Endothelial cell of umbilical vein (primary cell): ENCODE data around the gene GTPBP4. TPM values are rescaled to one million over a fixed set of nuclear protein-coding genes. Genes with fewer than 3 reads are reported as not detected.

Source experiments
- BruUV-seq: library from RNA; stranded (reverse); fragments of 400-500 nt; replicated peaks from 2 replicates; lab custom pipeline; 2021; lab: Mats Ljungman, UMichigan
- CTCF ChIA-PET: fragments of 300-600, 350-600 bp; sonication (Branson Sonifier 250); formaldehyde crosslinking; loops from one replicate; lab custom pipeline; 2021; ENCODE audit warnings: antibody characterized with exemption, inconsistent platforms; lab: Charles Lee
- POLR2A ChIA-PET: fragments of 300-600, 350-600 bp; sonication (Branson Sonifier 250); formaldehyde crosslinking; loops from one replicate; lab custom pipeline; 2021; ENCODE audit warnings: antibody characterized with exemption, inconsistent platforms; lab: Charles Lee
- DNase-seq: peaks from one replicate; pipeline ENCODE4 v3.0.0-alpha.2; 2011; ENCODE audit warnings: low read depth, low spot score
- FAIRE-seq: peaks from 2 replicates; lab custom pipeline; 2011; peaks lifted over from hg19 to GRCh38; lab: Jason Lieb, UNC
- H2AFZ ChIP-seq: 2 replicates; pipeline ENCODE4 v1.6.0; 2012; ENCODE audit warnings: low read depth, low read length, control low read depth, inconsistent platforms
- H3K27ac ChIP-seq: 2 replicates; pipeline ENCODE4 v1.5.1; 2011; ENCODE audit warnings: low read depth, mild to moderate bottlenecking, control low read depth, low read length, moderate library complexity; ENCODE audit not compliant: insufficient read depth
- H3K27me3 ChIP-seq, 2 experiments: 2 replicates each; pipeline versions ENCODE4 v1.6.0 to v1.6.1; 2011; ENCODE audit warnings: low read length in 2 of 2, mixed read lengths in 1 of 2; ENCODE audit not compliant: control insufficient read depth in 2 of 2, insufficient read depth in 2 of 2
- H3K36me3 ChIP-seq, 2 experiments: 2 replicates in 1 of 2; 3 replicates in 1 of 2; pipeline ENCODE4 v1.5.1; 2011; ENCODE audit warnings: low read length in 2 of 2, mild to moderate bottlenecking in 1 of 2, moderate library complexity in 1 of 2; ENCODE audit not compliant: control insufficient read depth in 2 of 2, insufficient read depth in 2 of 2; ENCODE audit errors: extremely low read depth in 1 of 2
- H3K4me1 ChIP-seq: 3 replicates; pipeline ENCODE4 v1.5.1; 2011; ENCODE audit warnings: mild to moderate bottlenecking, low read length; ENCODE audit not compliant: control insufficient read depth, insufficient read depth; ENCODE audit errors: extremely low read depth
- H3K4me2 ChIP-seq: 2 replicates; pipeline ENCODE4 v1.6.1; 2011; ENCODE audit warnings: low read length, control low read depth, mixed read lengths; ENCODE audit not compliant: insufficient read depth
- H3K4me3 ChIP-seq, 3 experiments: fragments of 200-600 bp in 1 of 3; sonication (generic), shearing (Covaris generic) in 1 of 3; replicated peaks in 1 of 3; 2 replicates each; pipeline ENCODE4 v1.5.1; 2011 to 2016; ENCODE audit warnings: control low read depth in 3 of 3, low read length in 3 of 3, mild to moderate bottlenecking in 2 of 3, inconsistent platforms in 1 of 3, low read depth in 1 of 3, moderate library complexity in 1 of 3; ENCODE audit not compliant: insufficient read depth in 1 of 3
- H3K79me2 ChIP-seq: 2 replicates; pipeline ENCODE4 v1.6.0; 2012; ENCODE audit warnings: low read length, inconsistent platforms; ENCODE audit not compliant: control insufficient read depth, insufficient read depth
- H3K9ac ChIP-seq: replicated peaks from 2 replicates; pipeline ENCODE3; 2011; ENCODE audit warnings: low read length, control low read depth; ENCODE audit not compliant: insufficient read depth; ENCODE audit errors: extremely low read depth
- H3K9me1 ChIP-seq: replicated peaks from 3 replicates; pipeline ENCODE4 v1.6.0; 2011; ENCODE audit warnings: mild to moderate bottlenecking, low read length; ENCODE audit not compliant: control insufficient read depth, insufficient read depth; ENCODE audit errors: extremely low read depth
- H3K9me3 ChIP-seq: replicated peaks from 2 replicates; pipeline ENCODE4 v1.5.1; 2012; ENCODE audit warnings: low read length, inconsistent platforms; ENCODE audit not compliant: control insufficient read depth, insufficient read depth
- H4K20me1 ChIP-seq: replicated peaks from 2 replicates; pipeline ENCODE3; 2011; ENCODE audit warnings: mild to moderate bottlenecking, low read length; ENCODE audit not compliant: control insufficient read depth, insufficient read depth; ENCODE audit errors: extremely low read depth
- CTCF ChIP-seq, 2 donors: IDR thresholded peaks; 1 replicate in 1 of 2; 2 replicates in 1 of 2; pipeline ENCODE4 v1.5.1; 2011; ENCODE audit warnings: low read length in 2 of 2, mild to moderate bottlenecking in 2 of 2, moderate library complexity in 2 of 2, control low read depth in 1 of 2, inconsistent platforms in 1 of 2, low read depth in 1 of 2; ENCODE audit not compliant: insufficient read depth in 1 of 2; ENCODE audit errors: extremely low read depth in 1 of 2
- EZH2 ChIP-seq: IDR thresholded peaks from 2 replicates; pipeline ENCODE4 v1.6.1; 2012; ENCODE audit warnings: borderline replicate concordance, low read depth, mild to moderate bottlenecking, moderate library complexity, low read length, inconsistent platforms; ENCODE audit not compliant: severe bottlenecking
- FOS ChIP-seq: IDR thresholded peaks from 2 replicates; pipeline ENCODE4 v1.6.1; 2011; ENCODE audit warnings: mild to moderate bottlenecking, low read length, moderate library complexity, borderline replicate concordance; ENCODE audit not compliant: insufficient read depth
- GATA2 ChIP-seq: IDR thresholded peaks from 2 replicates; pipeline ENCODE4 v1.7.0; 2011; ENCODE audit warnings: low read depth, mild to moderate bottlenecking, moderate library complexity, mixed read lengths, low read length; ENCODE audit not compliant: insufficient read length, insufficient read depth
- JUN ChIP-seq: IDR thresholded peaks from 2 replicates; pipeline ENCODE4 v1.6.1; 2011; ENCODE audit warnings: borderline replicate concordance, low read depth; ENCODE audit not compliant: insufficient read length, insufficient read depth
- MAX ChIP-seq: IDR thresholded peaks from 2 replicates; pipeline ENCODE4 v1.6.1; 2011; ENCODE audit not compliant: insufficient read depth, insufficient read length
- MYC ChIP-seq: IDR thresholded peaks from one replicate; pipeline ENCODE4 v1.6.1; 2011; ENCODE audit warnings: mild to moderate bottlenecking, low read depth, low read length
- POLR2A ChIP-seq: IDR thresholded peaks from 2 replicates; pipeline ENCODE4 v1.6.1; 2012; ENCODE audit warnings: low read depth, mild to moderate bottlenecking, control low read depth, low read length
- POLR2AphosphoS5 ChIP-seq: IDR thresholded peaks from 2 replicates; pipeline ENCODE4 v1.6.1; 2012; ENCODE audit warnings: low read depth, mild to moderate bottlenecking, control low read depth, low read length, moderate library complexity; ENCODE audit not compliant: insufficient read depth
- dilution Hi-C: fragments of 300-500 bp; cut with MboI; formaldehyde crosslinking; loops from one replicate; pipeline ENCODE4 v1.15.0; 2019; ENCODE audit warnings: low sequenced_read_pairs; ENCODE audit not compliant: extremely low pct_ligation_motif_present
- intact Hi-C: fragments of 100-400 bp; cut with micrococcal nuclease; formaldehyde crosslinking; loops from one replicate; pipeline ENCODE4 v1.10.0; 2022
- polyA plus RNA-seq, 4 experiments: library from polyadenylated mRNA; depleted of rRNA in 3 of 4; stranded (reverse) in 3 of 4; unstranded in 1 of 4; fragments of >200 nt; gene quantifications; 2 replicates each; pipeline versions ENCODE4 v1.2.1 to v1.2.3, GENCODE V29; 2011 to 2012; ENCODE audit warnings: missing spikeins in 1 of 4
- total RNA-seq: library from RNA; stranded (reverse); gene quantifications from 2 replicates; pipeline ENCODE4 v1.2.3, GENCODE V29; 2021

GTPBP4 gene
- total and polyA plus RNA-seq, 2 donors (not counting 3 experiments of a cell fraction or from before 2014, with no cell fraction given): 12.4 to 69.3 TPM

GRCh38 chr10:1006573-1006972 lies 18.3 kb downstream of the GTPBP4 start:
- no peak overlapping the region for H3K9ac ChIP-seq
- ChIA-PET CTCF (no interaction called here), POLR2A (no interaction called here)
- H4K20me1 ChIP-seq: no peaks in the 10 kb centered on the region
- H3K4me2 ChIP-seq: no peak overlapping the region
- DNase-seq (no peak), FAIRE-seq (no peak)
- no TSS peak for BruUV-seq
- H3K27me3 ChIP-seq: no peaks in the 10 kb centered on the region
- no peaks in the 10 kb centered on the region for H3K9me3 ChIP-seq
- TF ChIP-seq EZH2: no peak
- no peak for TF ChIP-seq GATA2
- TF ChIP-seq POLR2A: no peak
- TF ChIP-seq MYC: no peak
- TF ChIP-seq MAX: no peak
- no peak for TF ChIP-seq JUN
- no peak for TF ChIP-seq FOS
- TF ChIP-seq CTCF (IDR thresholded peaks at IDR 0.05; ENCODE audit: extremely low read depth in 1 of 2, insufficient read depth in 1 of 2, low read depth in 1 of 2, low read length in 2 of 2): no peak
- TF ChIP-seq POLR2AphosphoS5: no peak
- dilution Hi-C loops: no loop called here
- H3K27ac ChIP-seq: no peak overlapping the region
- no peak overlapping the region for H3K4me3 ChIP-seq
- no peaks in the 10 kb centered on the region for H3K9me1 ChIP-seq
- peaks cover 31 to 50% of the 10 kb centered on the region in 2 experiments for H3K36me3 ChIP-seq
- intact Hi-C loops: no loop called here
- H3K4me1 ChIP-seq: no peaks in the 10 kb centered on the region
- H3K79me2 ChIP-seq: peaks cover 19% of the 10 kb centered on the region
- H2AFZ ChIP-seq: no peak overlapping the region
